Gastroesophageal sphincter (tissue), 3 donors: ENCODE results near the gene KCNT1.

ENCODE experiments used
- EP300 ChIP-seq: sonication (generic); formaldehyde crosslinking; IDR thresholded peaks from one replicate; pipeline ENCODE4 v1.6.1; 2017; ENCODE audit warnings: antibody characterized with exemption, mild to moderate bottlenecking
- POLR2A ChIP-seq, 2 donors: fragments of 450-650 bp; IDR thresholded peaks; one replicate each; pipeline ENCODE4 v1.6.1; 2017; ENCODE audit warnings: antibody characterized with exemption in 2 of 2, mild to moderate bottlenecking in 2 of 2, moderate library complexity in 1 of 2
- POLR2AphosphoS5 ChIP-seq: sonication (generic); formaldehyde crosslinking; IDR thresholded peaks from one replicate; pipeline ENCODE4 v1.6.1; 2017; ENCODE audit warnings: antibody characterized with exemption
- TF ChIP-seq, protein P1 (sequence below), 4 experiments: fragments of 200-600 bp in 2 of 4; fragments of 450-650 bp in 2 of 4; sonication (generic) in 1 of 4; IDR thresholded peaks; one replicate each; pipeline ENCODE4 v1.5.1; 2017 to 2019; ENCODE audit warnings: antibody characterized with exemption in 4 of 4, mild to moderate bottlenecking in 2 of 4, moderate library complexity in 2 of 4

GRCh38 chr9:135663857-135664256 lies 38.1 kb upstream of the KCNT1 start:
- TF ChIP-seq, protein P1, sequence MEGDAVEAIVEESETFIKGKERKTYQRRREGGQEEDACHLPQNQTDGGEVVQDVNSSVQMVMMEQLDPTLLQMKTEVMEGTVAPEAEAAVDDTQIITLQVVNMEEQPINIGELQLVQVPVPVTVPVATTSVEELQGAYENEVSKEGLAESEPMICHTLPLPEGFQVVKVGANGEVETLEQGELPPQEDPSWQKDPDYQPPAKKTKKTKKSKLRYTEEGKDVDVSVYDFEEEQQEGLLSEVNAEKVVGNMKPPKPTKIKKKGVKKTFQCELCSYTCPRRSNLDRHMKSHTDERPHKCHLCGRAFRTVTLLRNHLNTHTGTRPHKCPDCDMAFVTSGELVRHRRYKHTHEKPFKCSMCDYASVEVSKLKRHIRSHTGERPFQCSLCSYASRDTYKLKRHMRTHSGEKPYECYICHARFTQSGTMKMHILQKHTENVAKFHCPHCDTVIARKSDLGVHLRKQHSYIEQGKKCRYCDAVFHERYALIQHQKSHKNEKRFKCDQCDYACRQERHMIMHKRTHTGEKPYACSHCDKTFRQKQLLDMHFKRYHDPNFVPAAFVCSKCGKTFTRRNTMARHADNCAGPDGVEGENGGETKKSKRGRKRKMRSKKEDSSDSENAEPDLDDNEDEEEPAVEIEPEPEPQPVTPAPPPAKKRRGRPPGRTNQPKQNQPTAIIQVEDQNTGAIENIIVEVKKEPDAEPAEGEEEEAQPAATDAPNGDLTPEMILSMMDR (IDR thresholded peaks at IDR 0.05): no peak
- TF ChIP-seq POLR2AphosphoS5 (no peak), POLR2A (IDR thresholded peaks at IDR 0.05) (no peak), EP300 (no peak)
